PC-3 (cell line): ENCODE measurements around the gene RHOBTB3.
"Not testable (repeated sequence)": the region's sequence is repeated elsewhere in the genome, so short reads cannot be mapped to it uniquely, and the experiment has no call there.

Experiments used
- CTCF ChIP-seq: fragments of 300-600 bp; sonication (generic); conservative IDR thresholded peaks from 2 replicates; pipeline ENCODE4 v1.5.1; 2017; ENCODE audit warnings: antibody characterized with exemption, low read depth, mild to moderate bottlenecking, low read length
- EZH2 ChIP-seq: fragments of 300-600 bp; sonication (generic); IDR thresholded peaks from one replicate; pipeline ENCODE4 v1.6.1; 2017; ENCODE audit warnings: antibody characterized with exemption, mild to moderate bottlenecking, low read length; ENCODE audit not compliant: unreplicated experiment

GRCh38 chr5:95706196-95706595 is 24.9 kb upstream of the RHOBTB3 start:
- not testable (repeated sequence) for TF ChIP-seq CTCF, EZH2
